IMR-90 (cell line): ENCODE results near the gene FAM110C.
"Not testable (repeated sequence)": the region's sequence is repeated elsewhere in the genome, so short reads cannot be mapped to it uniquely, and the experiment has no call there.

Experiments
- BHLHE40 ChIP-seq: fragments of 150-350 bp; IDR thresholded peaks from 2 replicates; pipeline ENCODE4 v1.6.1; 2016; ENCODE audit warnings: mild to moderate bottlenecking, low read depth, low read length
- CEBPB ChIP-seq: IDR thresholded peaks from 2 replicates; pipeline ENCODE4 v1.6.1; 2012; ENCODE audit warnings: low read depth, low read length, improper control_type of control experiment
- CHD1 ChIP-seq: IDR thresholded peaks from 2 replicates; pipeline ENCODE4 v1.6.1; 2012; ENCODE audit warnings: low read depth, low read length, improper control_type of control experiment
- CTCF ChIP-seq: conservative IDR thresholded peaks from 2 replicates; pipeline ENCODE4 v1.5.1; 2012; ENCODE audit warnings: mild to moderate bottlenecking, low read depth, low read length, improper control_type of control experiment
- FOS ChIP-seq: fragments of 150-350 bp; IDR thresholded peaks from 2 replicates; pipeline ENCODE4 v1.6.1; 2016; ENCODE audit warnings: low read depth, low read length
- MAFK ChIP-seq: IDR thresholded peaks from 2 replicates; pipeline ENCODE4 v1.6.1; 2012; ENCODE audit warnings: low read depth, low read length, improper control_type of control experiment
- MXI1 ChIP-seq: IDR thresholded peaks from 2 replicates; pipeline ENCODE4 v1.6.1; 2012; ENCODE audit warnings: low read depth, mild to moderate bottlenecking, low read length, moderate library complexity, borderline replicate concordance
- NFE2L2 ChIP-seq: fragments of 150-350 bp; IDR thresholded peaks from 2 replicates; pipeline ENCODE4 v1.6.1; 2016; ENCODE audit warnings: low read depth, mild to moderate bottlenecking, low read length
- POLR2A ChIP-seq: IDR thresholded peaks from 2 replicates; pipeline ENCODE4 v1.6.1; 2012; ENCODE audit warnings: mild to moderate bottlenecking, low read depth, low read length
- RAD21 ChIP-seq: IDR thresholded peaks from 2 replicates; pipeline ENCODE4 v1.6.1; 2012; ENCODE audit warnings: low read length, improper control_type of control experiment
- RCOR1 ChIP-seq: IDR thresholded peaks from 2 replicates; pipeline ENCODE4 v1.6.1; 2012; ENCODE audit warnings: mild to moderate bottlenecking, low read length, improper control_type of control experiment; ENCODE audit not compliant: insufficient replicate concordance
- RFX5 ChIP-seq: IDR thresholded peaks from 2 replicates; pipeline ENCODE4 v1.8.0; 2012; ENCODE audit warnings: low read depth, mild to moderate bottlenecking, low read length, moderate library complexity
- SMC3 ChIP-seq: fragments of 150-350 bp; IDR thresholded peaks from 2 replicates; pipeline ENCODE4 v1.6.1; 2016; ENCODE audit warnings: low read depth, mild to moderate bottlenecking, antibody characterized with exemption, low read length, moderate library complexity

GRCh38 chr2:15916-16315, 30.4 kb downstream of the FAM110C start:
- TF ChIP-seq POLR2A, MXI1, CTCF, CEBPB, RAD21, CHD1, RCOR1, NFE2L2, BHLHE40, SMC3, MAFK, FOS, RFX5: not testable (repeated sequence)
